Fibroblast of pulmonary artery (primary cell): ENCODE results near the gene ACTL6B.

Experiments used
- DNase-seq: peaks from one replicate; pipeline ENCODE4 v3.0.0-alpha.2; 2010; ENCODE audit warnings: low read depth
- H3K4me3 ChIP-seq: replicated peaks from 2 replicates; pipeline ENCODE4 v1.5.1; 2011; ENCODE audit warnings: low read depth, mild to moderate bottlenecking, control low read depth, low read length, moderate library complexity
- CTCF ChIP-seq: IDR thresholded peaks from 2 replicates; pipeline ENCODE4 v1.5.1; 2011; ENCODE audit warnings: mild to moderate bottlenecking, control low read depth, low read length, inconsistent platforms; ENCODE audit errors: missing control alignments

ACTL6B gene

GRCh38 chr7:100602889-100603725 lies 53.1 kb downstream of the ACTL6B start:
- peak overlapping the region; percentile 62 for H3K4me3 ChIP-seq
- DNase-seq, result peak; percentile 73
- TF ChIP-seq CTCF, result no peak

GRCh38 chr7:100600730-100601038 lies 55.6 kb downstream of the ACTL6B start:
- H3K4me3 ChIP-seq, result no peak overlapping the region
- no peak for TF ChIP-seq CTCF
- DNase-seq, result no peak

DNA sequence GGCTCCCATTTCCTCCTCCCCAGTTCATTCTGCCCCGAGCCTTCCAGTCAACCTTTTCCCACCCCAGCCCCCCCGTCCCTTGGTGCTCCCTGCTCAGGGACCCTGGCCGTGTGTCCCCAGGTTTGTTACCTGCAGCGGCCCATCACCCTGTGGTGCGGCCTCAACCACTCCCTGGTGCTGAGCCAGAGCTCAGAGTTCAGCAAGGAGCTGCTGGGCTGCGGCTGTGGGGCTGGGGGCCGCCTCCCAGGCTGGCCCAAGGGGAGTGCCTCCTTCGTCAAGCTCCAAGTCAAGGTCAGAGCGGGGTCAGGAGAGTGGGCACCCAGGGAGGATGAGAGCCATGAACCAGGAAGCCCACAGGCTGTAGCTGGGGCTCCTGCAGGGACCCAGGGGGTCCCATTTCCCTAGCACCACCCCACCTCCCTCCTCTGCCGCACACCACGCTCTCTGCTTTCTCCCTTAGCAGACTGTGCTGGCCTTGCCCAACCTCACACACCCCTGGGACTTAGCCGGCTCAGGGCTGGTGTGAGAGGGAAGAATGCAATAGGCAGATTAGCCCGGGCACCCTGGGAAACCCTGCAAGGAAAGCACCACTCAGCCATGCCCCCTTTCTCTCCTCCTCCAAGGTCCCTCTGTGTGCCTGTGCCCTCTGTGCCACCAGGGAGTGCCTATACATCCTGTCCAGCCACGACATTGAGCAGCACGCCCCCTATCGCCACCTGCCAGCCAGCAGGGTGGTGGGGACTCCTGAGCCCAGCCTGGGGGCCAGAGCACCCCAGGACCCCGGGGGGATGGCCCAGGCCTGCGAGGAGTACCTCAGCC lies 56.1 kb downstream of the ACTL6B start:
- no peak overlapping the region for H3K4me3 ChIP-seq
- no peak for DNase-seq
- no peak for TF ChIP-seq CTCF

DNA sequence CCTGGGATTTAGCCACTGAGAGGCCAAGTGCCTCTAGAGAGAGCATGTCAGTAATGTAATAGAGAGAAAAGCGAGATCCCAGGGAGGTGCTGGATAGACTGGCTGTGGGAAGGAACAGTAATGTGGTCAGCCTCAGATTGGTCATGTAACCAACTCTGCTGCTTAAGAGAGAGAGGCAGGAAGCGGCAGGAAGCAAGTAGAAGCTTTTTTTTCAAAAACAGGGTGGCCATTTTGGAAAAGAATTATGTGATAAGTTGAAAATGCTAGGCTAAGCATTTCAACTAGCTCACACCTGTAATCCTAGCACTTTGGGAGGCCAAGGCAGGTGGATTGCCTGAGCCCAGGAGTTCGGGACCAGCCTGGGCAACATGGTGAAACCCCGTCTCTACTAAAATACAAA lies 57.8 kb downstream of the ACTL6B start:
- TF ChIP-seq CTCF, result no peak
- no peak overlapping the region for H3K4me3 ChIP-seq
- no peak for DNase-seq

DNA sequence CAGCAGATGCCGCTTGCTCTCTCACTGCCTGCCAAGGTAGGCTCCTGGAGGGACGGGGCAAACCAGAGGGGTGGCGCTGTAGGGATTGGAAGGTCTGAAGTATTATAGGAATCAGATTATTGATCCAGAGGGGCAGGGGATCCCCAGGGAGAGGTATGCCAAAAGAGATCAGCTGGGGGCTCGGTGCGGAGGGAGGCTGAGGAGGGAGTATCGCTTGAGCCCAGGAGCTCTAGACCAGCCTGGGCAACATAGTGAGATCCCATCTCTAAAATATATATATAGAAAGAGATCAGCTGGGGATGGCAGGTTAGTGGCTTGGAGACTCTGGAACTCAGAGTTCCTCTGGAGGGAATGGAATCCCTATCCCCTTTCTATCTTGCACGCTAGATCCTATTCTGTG lies 61.1 kb downstream of the ACTL6B start:
- no peak for DNase-seq
- no peak overlapping the region for H3K4me3 ChIP-seq
- TF ChIP-seq CTCF, result no peak
